ENCODE results near the gene HOXA4.

DNA sequence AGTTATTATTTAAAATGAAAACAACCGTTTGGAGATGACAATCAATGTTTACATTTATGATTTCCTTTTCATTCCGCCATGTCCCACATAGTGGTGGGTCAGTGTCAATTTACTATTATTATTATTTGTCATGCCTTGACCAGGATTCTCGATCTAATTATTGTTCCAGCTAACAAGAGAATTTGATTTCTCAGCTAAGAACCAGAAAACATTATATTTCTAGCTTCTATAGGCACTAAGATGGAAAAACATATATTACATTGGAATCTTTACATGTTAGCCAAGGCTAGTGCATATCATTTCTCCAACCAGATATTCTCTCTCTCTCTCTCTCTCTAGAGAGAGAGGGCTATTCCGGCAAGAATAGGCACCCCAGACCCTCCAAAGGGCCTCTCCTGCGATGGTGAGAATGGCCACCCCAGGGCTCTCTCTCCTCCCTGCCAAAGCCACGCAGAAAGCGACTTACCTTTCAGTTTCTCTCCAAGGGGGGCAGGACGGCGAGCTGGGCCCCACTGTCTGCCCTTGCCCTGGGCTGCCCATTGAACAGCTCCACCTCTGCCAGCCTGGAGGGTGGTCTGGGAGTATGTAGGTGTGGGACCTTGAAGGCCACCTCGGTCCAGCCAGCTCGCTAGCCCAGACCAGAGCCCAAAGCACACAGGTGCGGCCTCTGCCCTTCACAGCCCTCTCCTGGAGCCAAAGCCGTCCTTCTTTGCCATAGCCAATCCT is 19.4 kb upstream of the HOXA4 start:
- no peak for TF ChIP-seq POLR2AphosphoS5 (IDR thresholded peaks at IDR 0.05; ENCODE audit: insufficient read depth in 1 of 2, low read depth in 1 of 2)
- TF ChIP-seq, protein P1, sequence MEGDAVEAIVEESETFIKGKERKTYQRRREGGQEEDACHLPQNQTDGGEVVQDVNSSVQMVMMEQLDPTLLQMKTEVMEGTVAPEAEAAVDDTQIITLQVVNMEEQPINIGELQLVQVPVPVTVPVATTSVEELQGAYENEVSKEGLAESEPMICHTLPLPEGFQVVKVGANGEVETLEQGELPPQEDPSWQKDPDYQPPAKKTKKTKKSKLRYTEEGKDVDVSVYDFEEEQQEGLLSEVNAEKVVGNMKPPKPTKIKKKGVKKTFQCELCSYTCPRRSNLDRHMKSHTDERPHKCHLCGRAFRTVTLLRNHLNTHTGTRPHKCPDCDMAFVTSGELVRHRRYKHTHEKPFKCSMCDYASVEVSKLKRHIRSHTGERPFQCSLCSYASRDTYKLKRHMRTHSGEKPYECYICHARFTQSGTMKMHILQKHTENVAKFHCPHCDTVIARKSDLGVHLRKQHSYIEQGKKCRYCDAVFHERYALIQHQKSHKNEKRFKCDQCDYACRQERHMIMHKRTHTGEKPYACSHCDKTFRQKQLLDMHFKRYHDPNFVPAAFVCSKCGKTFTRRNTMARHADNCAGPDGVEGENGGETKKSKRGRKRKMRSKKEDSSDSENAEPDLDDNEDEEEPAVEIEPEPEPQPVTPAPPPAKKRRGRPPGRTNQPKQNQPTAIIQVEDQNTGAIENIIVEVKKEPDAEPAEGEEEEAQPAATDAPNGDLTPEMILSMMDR (IDR thresholded peaks at IDR 0.05): no peak
- no peak for TF ChIP-seq POLR2A (IDR thresholded peaks at IDR 0.05)
